Measurements from ENCODE around the gene MLC1. TPM values are rescaled to one million over a fixed set of nuclear protein-coding genes. Genes with fewer than 3 reads are reported as not detected.
"Not testable (repeated sequence)": the region's sequence is repeated elsewhere in the genome, so short reads cannot be mapped to it uniquely, and the experiment has no call there.

Gene MLC1
- total and polyA plus RNA-seq, 8 donors = not detected

DNA sequence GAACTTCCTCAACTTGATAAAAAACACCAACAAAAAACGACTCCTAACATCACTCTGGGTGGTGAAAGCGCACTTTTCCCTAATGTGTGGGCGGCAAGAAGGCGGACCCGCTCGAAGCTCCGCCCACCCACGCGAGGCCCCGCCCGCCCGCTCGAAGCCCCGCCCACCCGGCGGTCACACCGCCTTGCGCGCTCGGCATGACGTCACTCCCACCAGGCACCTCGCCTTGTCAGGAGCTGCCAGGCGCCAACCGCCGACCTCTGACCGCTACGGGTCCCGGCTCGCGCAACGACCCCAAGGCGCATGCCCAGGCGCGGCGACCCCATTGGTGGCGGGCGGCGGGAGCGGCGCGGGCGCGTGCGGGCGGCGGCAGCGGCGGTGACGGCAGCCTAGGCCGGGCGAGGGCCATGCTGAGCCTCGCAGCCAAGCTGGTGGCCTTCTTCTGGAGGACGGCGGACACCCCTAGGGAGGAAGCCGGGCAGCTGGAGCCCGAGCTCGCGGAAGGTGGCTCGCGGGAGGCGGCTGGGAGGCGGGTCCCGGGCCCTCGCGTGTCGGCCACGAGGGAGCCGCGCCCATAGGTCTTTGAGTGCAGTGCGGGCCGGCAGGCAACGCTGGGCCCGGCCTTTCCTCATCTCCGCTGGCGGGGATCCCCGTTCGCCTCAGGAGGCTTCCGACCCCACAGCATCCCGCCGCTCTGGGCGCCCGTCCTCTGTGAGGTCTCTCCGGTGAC, 4.6 kb upstream of the MLC1 start, which contains the start of gene MOV10L1:
Gene MOV10L1 (plus strand): TSS at position 325 of the 730 bp plus-strand sequence. CDS start 83 bp downstream, at position 408.
- WGBS, 5 donors = 43 to 60% (median 45%) methylated on average over 51 to 83 of the region's 83 CpGs
- peaks cover 0 to 16% (median 11%) of the 10 kb centered on the region in 4 donors for H3K9me3 ChIP-seq
- TF ChIP-seq POLR2AphosphoS5 (IDR thresholded peaks at IDR 0.05) (no peak), POLR2A (IDR thresholded peaks at IDR 0.05) (no peak), EP300 (IDR thresholded peaks at IDR 0.05) (no peak)
- TF ChIP-seq, protein P1, sequence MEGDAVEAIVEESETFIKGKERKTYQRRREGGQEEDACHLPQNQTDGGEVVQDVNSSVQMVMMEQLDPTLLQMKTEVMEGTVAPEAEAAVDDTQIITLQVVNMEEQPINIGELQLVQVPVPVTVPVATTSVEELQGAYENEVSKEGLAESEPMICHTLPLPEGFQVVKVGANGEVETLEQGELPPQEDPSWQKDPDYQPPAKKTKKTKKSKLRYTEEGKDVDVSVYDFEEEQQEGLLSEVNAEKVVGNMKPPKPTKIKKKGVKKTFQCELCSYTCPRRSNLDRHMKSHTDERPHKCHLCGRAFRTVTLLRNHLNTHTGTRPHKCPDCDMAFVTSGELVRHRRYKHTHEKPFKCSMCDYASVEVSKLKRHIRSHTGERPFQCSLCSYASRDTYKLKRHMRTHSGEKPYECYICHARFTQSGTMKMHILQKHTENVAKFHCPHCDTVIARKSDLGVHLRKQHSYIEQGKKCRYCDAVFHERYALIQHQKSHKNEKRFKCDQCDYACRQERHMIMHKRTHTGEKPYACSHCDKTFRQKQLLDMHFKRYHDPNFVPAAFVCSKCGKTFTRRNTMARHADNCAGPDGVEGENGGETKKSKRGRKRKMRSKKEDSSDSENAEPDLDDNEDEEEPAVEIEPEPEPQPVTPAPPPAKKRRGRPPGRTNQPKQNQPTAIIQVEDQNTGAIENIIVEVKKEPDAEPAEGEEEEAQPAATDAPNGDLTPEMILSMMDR (IDR thresholded peaks at IDR 0.05) = no peak
- H3K4me1 ChIP-seq = peaks cover 0 to 4% (median 2%) of the 10 kb centered on the region in 4 donors
- intact Hi-C loops (cut with DNase I; ENCODE audit: low total_unique reads) = no loop called here
- H3K36me3 ChIP-seq = no peaks in the 10 kb centered on the region
- peak in 1 of 2 donors; percentile 76 for DNase-seq
- no peak within 1 kb of the TSS for H3K27ac ChIP-seq
- peaks cover 0 to 63% (median 15%) of the 10 kb centered on the region in 3 donors for H3K27me3 ChIP-seq
- no peak within 1 kb of the TSS for H3K4me3 ChIP-seq

GRCh38 chr22:50089231-50089630, 4.0 kb upstream of the MLC1 start:
- no peak for DNase-seq
- intact Hi-C loops (cut with DNase I; ENCODE audit: low total_unique reads) = no loop called here
- H3K4me3 ChIP-seq = no peak overlapping the region
- 87 to 96% (median 92%) methylated on average over 11 of the region's 11 CpGs for WGBS, 5 donors
- H3K4me1 ChIP-seq = peaks cover 0 to 4% (median 2%) of the 10 kb centered on the region in 4 donors
- no peaks in the 10 kb centered on the region for H3K36me3 ChIP-seq
- TF ChIP-seq EP300 (IDR thresholded peaks at IDR 0.05) (no peak), POLR2A (IDR thresholded peaks at IDR 0.05) (no peak), POLR2AphosphoS5 (IDR thresholded peaks at IDR 0.05) (no peak)
- TF ChIP-seq, protein P1 (IDR thresholded peaks at IDR 0.05) = no peak
- H3K27me3 ChIP-seq = peaks cover 0 to 64% (median 19%) of the 10 kb centered on the region in 3 donors
- H3K27ac ChIP-seq = no peak overlapping the region
- H3K9me3 ChIP-seq = peaks cover 0 to 16% (median 11%) of the 10 kb centered on the region in 4 donors

DNA sequence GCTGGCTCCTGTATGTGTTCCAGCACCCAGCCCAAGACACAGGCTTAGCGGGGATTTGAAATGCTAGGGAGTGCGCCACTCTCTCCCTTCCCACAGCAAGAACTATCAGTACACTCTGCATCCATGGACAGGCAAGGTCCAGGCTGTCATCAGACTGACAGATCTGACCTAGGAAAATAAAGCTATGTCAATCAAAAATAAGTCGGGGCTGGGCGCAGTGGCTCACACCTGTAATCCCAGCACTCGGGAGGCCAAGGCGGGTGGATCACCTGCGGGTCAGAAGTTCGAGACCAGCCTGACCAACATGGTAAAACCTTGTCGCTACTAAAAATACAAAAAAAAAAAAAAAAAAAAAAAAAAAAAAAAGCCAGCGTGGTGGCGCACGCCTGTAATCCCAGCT, 2.9 kb upstream of the MLC1 start:
- no peak for DNase-seq
- no peak overlapping the region for H3K27ac ChIP-seq
- intact Hi-C loops (cut with DNase I; ENCODE audit: low total_unique reads) = no loop called here
- H3K4me1 ChIP-seq = peaks cover 0 to 4% (median 2%) of the 10 kb centered on the region in 4 donors
- H3K27me3 ChIP-seq = peaks cover 0 to 68% (median 31%) of the 10 kb centered on the region in 3 donors
- TF ChIP-seq, protein P1 (IDR thresholded peaks at IDR 0.05) = no peak
- TF ChIP-seq POLR2AphosphoS5 (IDR thresholded peaks at IDR 0.05) = no peak
- no peak overlapping the region for H3K4me3 ChIP-seq
- WGBS, 5 donors = 95 to 96% (median 95%) methylated on average over 11 to 12 of the region's 12 CpGs
- no peaks in the 10 kb centered on the region for H3K36me3 ChIP-seq
- peaks cover 0 to 16% (median 11%) of the 10 kb centered on the region in 4 donors for H3K9me3 ChIP-seq

- no peak overlapping the region for H3K4me3 ChIP-seq
- DNase-seq = no peak
- intact Hi-C loops (cut with DNase I; ENCODE audit: low total_unique reads) = no loop called here
- no peak for TF ChIP-seq POLR2AphosphoS5 (IDR thresholded peaks at IDR 0.05)
- TF ChIP-seq, protein P1 (IDR thresholded peaks at IDR 0.05) = no peak
- peaks cover 0 to 16% (median 11%) of the 10 kb centered on the region in 4 donors for H3K9me3 ChIP-seq
- peaks cover 0 to 72% (median 34%) of the 10 kb centered on the region in 3 donors for H3K27me3 ChIP-seq
- H3K36me3 ChIP-seq = no peaks in the 10 kb centered on the region
- no peak overlapping the region for H3K27ac ChIP-seq
- WGBS, 5 donors = 87 to 93% (median 91%) methylated on average over 7 to 12 of the region's 12 CpGs
- H3K4me1 ChIP-seq = peaks cover 0 to 4% (median 2%) of the 10 kb centered on the region in 4 donors
Measured at GRCh38 chr22:50087646-50088045, 2.4 kb upstream of the MLC1 start.

GRCh38 chr22:50086975-50087374, 1.7 kb upstream of the MLC1 start:
- 77 to 98% (median 93%) methylated on average over 4 of the region's 4 CpGs for WGBS, 5 donors
- intact Hi-C loops (cut with DNase I; ENCODE audit: low total_unique reads) = not testable (repeated sequence)

More at GRCh38 chr22:50086975-50087374, 1.7 kb upstream of the MLC1 start:
- not testable (repeated sequence) for H3K4me1 ChIP-seq, DNase-seq, H3K27ac ChIP-seq, H3K36me3 ChIP-seq, H3K4me3 ChIP-seq
- H3K9me3 ChIP-seq = peaks cover 0 to 16% (median 11%) of the 10 kb centered on the region in 4 donors
- peaks cover 0 to 78% (median 34%) of the 10 kb centered on the region in 3 donors for H3K27me3 ChIP-seq

Data from stomach (tissue), 9 donors.